Subcutaneous adipose tissue (tissue), 4 donors: ENCODE data around the gene MYL11. TPM values are rescaled to one million over a fixed set of nuclear protein-coding genes. Genes with fewer than 3 reads are reported as not detected.

Experiments used
- small RNA-seq: library from RNA; depleted of rRNA; stranded (forward); fragments of <200 nt; gene quantifications from one replicate; pipeline ENCODE3, GENCODE V24; 2016
- total RNA-seq, 4 donors: library from RNA; depleted of rRNA; stranded (reverse); fragments of >200 nt; gene quantifications; one replicate each; pipeline ENCODE4 v1.1.0, GENCODE V29; 2016
- TF ChIP-seq, protein P1 (sequence below): fragments of 450-650 bp; IDR thresholded peaks from one replicate; pipeline ENCODE4 v1.5.1; 2016; ENCODE audit warnings: low read depth, mild to moderate bottlenecking, control low read depth, antibody characterized with exemption, moderate library complexity

MYL11 gene
- total RNA-seq, 4 donors from 2014 or later = not detected

DNA sequence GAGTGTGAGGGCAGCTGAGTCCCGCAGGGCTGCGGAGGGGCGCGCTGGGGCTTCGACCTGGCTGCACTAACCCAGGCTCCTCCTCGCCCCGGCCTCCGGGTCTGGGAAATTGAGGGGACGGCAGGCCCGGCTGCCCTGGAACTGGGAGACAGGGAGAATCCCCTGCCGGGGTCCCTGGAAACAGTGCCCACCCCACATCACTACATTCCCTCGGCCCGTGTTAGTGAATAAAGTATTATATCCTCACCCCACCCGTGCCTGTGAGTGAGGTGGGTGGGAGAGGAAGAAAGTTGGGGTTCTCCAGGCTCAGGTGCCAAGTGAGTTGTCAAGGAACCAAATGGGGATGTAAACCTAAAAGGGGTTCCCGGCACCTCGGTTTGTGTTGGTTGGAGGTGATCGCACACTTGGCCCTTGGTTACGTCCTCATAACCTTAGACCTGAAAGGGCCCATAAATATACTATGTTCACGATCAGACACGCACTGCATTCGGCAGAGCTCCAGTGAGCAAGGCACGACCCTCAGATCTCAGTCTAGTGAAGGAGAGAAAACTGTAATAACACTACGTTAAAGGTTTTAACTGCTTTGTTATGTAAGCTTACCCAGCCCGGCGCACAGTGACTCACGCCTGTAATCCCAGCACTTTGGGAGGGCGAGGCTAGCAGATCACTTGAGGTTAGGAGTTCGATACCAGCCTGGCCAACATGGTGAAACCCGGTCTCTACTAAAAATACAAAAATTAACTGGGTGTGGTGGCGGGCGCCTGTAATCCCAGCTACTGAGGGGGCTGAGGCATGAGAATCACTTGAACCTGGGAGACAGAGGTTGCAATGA, 44.0 kb downstream of the MYL11 start:
- TF ChIP-seq, protein P1, sequence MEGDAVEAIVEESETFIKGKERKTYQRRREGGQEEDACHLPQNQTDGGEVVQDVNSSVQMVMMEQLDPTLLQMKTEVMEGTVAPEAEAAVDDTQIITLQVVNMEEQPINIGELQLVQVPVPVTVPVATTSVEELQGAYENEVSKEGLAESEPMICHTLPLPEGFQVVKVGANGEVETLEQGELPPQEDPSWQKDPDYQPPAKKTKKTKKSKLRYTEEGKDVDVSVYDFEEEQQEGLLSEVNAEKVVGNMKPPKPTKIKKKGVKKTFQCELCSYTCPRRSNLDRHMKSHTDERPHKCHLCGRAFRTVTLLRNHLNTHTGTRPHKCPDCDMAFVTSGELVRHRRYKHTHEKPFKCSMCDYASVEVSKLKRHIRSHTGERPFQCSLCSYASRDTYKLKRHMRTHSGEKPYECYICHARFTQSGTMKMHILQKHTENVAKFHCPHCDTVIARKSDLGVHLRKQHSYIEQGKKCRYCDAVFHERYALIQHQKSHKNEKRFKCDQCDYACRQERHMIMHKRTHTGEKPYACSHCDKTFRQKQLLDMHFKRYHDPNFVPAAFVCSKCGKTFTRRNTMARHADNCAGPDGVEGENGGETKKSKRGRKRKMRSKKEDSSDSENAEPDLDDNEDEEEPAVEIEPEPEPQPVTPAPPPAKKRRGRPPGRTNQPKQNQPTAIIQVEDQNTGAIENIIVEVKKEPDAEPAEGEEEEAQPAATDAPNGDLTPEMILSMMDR = no peak

DNA sequence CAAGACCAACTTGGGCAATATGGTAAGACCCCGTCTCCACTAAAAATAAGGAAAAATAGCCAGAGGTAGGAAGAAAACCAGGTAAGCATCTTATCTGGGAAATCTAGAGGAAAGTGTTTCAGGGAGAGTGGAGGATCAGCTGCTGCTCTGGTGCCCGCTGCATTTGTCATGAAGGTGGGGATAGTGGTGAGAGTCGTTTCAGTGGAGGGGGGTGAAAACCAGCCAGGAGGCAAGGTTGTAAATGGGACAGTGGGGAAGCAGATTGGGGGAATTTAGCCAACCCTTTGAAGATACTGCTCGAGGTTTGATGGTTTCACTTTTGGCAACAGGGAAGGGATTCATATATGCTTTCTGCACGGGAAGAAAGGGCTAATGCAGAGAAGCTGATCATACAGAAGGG, 46.4 kb downstream of the MYL11 start:
- TF ChIP-seq, protein P1 = no peak

Small RNA genes lying within 50 kb of the gene (small RNA-seq; reads per million reads assigned to genes)
- 0.97 reads per million for gene RF00406

Other genes starting within 250 kb of the MYL11 start
- gene CORO1A, start 191.2 kb upstream of the MYL11 start, total RNA-seq = 10 to 100 TPM; 17.5 to 72.6 (median 40.5) TPM
- gene BOLA2B, start 181.1 kb upstream of the MYL11 start, total RNA-seq = 100 to 1,000 TPM; 150 to 399 (median 240) TPM
- 10 to 100 TPM; 16.6 to 68.9 (median 29.6) TPM for gene SLX1A, start 180.9 kb upstream of the MYL11 start, total RNA-seq
- gene SULT1A3, start 175.5 kb upstream of the MYL11 start, total RNA-seq = 10 to 100 TPM in 2 of 4 donors, 1 to 10 TPM in 2; 5.1 to 22.5 (median 14.6) TPM
- 10 to 100 TPM in 1 of 4 donors, 1 to 10 TPM in 3; 2.4 to 10.9 (median 5.7) TPM for gene NPIPB13, start 126.3 kb upstream of the MYL11 start, total RNA-seq
- 10 to 100 TPM; 17.4 to 36.4 (median 30.5) TPM for gene CD2BP2, start 19.5 kb upstream of the MYL11 start, total RNA-seq
- gene TBC1D10B, start 4.3 kb upstream of the MYL11 start, total RNA-seq = 10 to 100 TPM; 16.8 to 44.6 (median 18.8) TPM
- 1 to 10 TPM in 3 of 4 donors, under 1 TPM in 1; 0.33 to 4.4 (median 1.8) TPM for gene SEPTIN1, start 7.8 kb downstream of the MYL11 start, total RNA-seq
- gene ZNF48, start 20.6 kb downstream of the MYL11 start, total RNA-seq = 1 to 10 TPM; 2.1 to 5.7 (median 2.7) TPM
- 10 to 100 TPM in 3 of 4 donors, 1 to 10 TPM in 1; 8.2 to 18.6 (median 14.2) TPM for gene ZNF771, start 32.8 kb downstream of the MYL11 start, total RNA-seq
- gene DCTPP1, start 55.2 kb downstream of the MYL11 start, total RNA-seq = 10 to 100 TPM in 3 of 4 donors, 1 to 10 TPM in 1; 8.8 to 20.1 (median 15.2) TPM
- 10 to 100 TPM; 27.7 to 42.3 (median 29.4) TPM for gene SEPHS2, start 71.1 kb downstream of the MYL11 start, total RNA-seq
- 10 to 100 TPM in 1 of 4 donors, 1 to 10 TPM in 3; 1.3 to 16.5 (median 4.1) TPM for gene ITGAL, start 97.9 kb downstream of the MYL11 start, total RNA-seq
- 10 to 100 TPM; 11.7 to 43.9 (median 19.2) TPM for gene ZNF768, start 151.8 kb downstream of the MYL11 start, total RNA-seq
- 10 to 100 TPM in 2 of 4 donors, 1 to 10 TPM in 2; 7.8 to 12.1 (median 10.1) TPM for gene ZNF747, start 160.1 kb downstream of the MYL11 start, total RNA-seq
- gene ZNF764, start 183.6 kb downstream of the MYL11 start, total RNA-seq = 10 to 100 TPM in 1 of 4 donors, 1 to 10 TPM in 3; 3.6 to 11.3 (median 4.9) TPM
- 10 to 100 TPM; 15.1 to 24.7 (median 17.0) TPM for gene ZNF688, start 196.9 kb downstream of the MYL11 start, total RNA-seq
- 1 to 10 TPM; 2.9 to 8.4 (median 6.6) TPM for gene ZNF785, start 210.9 kb downstream of the MYL11 start, total RNA-seq
- 1 to 10 TPM; 5.3 to 9.8 (median 7.4) TPM for gene ZNF689, start 235.6 kb downstream of the MYL11 start, total RNA-seq